Fibroblast of mammary gland (primary cell): Measurements from ENCODE around the gene GALNT12.

ENCODE experiments used
- DNase-seq: peaks from one replicate; pipeline ENCODE4 v3.0.0-alpha.2; 2010; ENCODE audit warnings: low read depth
- H3K4me3 ChIP-seq: 2 replicates; pipeline ENCODE4 v1.5.1; 2011; ENCODE audit warnings: low read depth, mild to moderate bottlenecking, low read length, moderate library complexity; ENCODE audit not compliant: control insufficient read depth
- TF ChIP-seq, protein P1 (sequence below): conservative IDR thresholded peaks from 2 replicates; pipeline ENCODE4 v1.5.1; 2011; ENCODE audit warnings: low read depth, low read length, inconsistent platforms; ENCODE audit not compliant: control insufficient read depth, insufficient read depth

Gene GALNT12

GRCh38 chr9:98848450-98849149, 41.1 kb downstream of the GALNT12 start:
- no peak overlapping the region for H3K4me3 ChIP-seq
- DNase-seq, result peak; percentile 88
- TF ChIP-seq, protein P1, sequence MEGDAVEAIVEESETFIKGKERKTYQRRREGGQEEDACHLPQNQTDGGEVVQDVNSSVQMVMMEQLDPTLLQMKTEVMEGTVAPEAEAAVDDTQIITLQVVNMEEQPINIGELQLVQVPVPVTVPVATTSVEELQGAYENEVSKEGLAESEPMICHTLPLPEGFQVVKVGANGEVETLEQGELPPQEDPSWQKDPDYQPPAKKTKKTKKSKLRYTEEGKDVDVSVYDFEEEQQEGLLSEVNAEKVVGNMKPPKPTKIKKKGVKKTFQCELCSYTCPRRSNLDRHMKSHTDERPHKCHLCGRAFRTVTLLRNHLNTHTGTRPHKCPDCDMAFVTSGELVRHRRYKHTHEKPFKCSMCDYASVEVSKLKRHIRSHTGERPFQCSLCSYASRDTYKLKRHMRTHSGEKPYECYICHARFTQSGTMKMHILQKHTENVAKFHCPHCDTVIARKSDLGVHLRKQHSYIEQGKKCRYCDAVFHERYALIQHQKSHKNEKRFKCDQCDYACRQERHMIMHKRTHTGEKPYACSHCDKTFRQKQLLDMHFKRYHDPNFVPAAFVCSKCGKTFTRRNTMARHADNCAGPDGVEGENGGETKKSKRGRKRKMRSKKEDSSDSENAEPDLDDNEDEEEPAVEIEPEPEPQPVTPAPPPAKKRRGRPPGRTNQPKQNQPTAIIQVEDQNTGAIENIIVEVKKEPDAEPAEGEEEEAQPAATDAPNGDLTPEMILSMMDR, result peak; percentile 97

DNA sequence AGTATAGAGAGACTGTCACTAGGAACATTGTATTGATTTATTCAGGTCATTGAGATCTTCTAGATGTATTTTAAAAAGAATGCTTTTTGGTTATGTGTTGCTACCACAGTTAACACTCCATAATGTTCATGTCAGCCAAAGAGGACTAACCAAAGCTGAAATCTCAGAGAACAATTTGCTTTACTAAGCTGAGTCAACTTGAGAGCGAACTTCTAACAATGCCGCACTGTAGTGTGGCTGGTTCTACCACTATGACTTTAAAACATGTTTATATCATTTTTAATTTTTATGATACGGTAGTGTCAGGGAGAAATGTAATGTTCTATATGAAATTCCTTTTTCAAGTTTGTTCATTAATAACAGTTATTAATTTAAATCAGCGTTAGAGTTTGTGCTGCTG, 42.1 kb downstream of the GALNT12 start:
- H3K4me3 ChIP-seq, result no peak overlapping the region
- TF ChIP-seq, protein P1, result no peak
- DNase-seq, result no peak

- TF ChIP-seq, protein P1, result no peak
- DNase-seq, result no peak
- H3K4me3 ChIP-seq, result no peak overlapping the region
These were observed 43.6 kb downstream of the GALNT12 start for GRCh38 chr9:98850851-98851729.

DNA sequence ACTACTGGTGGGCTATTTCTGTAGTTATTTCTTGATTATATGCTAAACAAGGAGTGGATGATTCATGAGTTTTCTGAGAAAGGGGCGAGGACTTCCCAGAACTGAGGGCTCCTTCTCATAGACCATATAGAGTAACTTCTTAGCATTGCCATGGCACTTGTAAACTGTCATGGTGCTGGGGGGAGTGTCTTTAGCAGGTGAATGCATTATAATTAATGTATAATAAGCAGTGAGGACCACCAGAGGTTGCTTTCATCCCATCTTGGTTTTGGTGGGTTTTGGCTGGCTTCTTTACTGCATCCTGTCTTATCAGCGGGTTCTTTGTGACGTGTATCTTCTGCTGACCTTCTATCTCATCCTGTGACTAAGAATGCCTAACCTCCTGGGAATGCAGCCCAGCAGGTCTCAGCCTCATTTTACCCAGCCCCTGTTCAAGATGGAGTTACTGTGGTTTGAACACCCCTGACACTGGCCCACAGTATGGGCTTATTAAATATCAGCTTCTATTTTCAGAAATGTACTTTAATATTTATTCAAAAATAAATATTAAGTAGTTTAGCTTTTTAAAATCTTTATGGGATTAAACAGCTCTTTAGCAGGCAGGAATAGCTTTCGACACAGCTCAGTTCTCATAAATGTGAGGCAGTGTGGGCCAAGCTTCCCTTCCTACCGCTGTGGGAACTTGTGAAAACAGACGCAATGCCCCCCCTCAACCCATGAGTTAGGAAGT, 44.4 kb downstream of the GALNT12 start:
- no peak for DNase-seq
- TF ChIP-seq, protein P1, result no peak
- H3K4me3 ChIP-seq, result no peak overlapping the region

GRCh38 chr9:98852460-98852734, 44.9 kb downstream of the GALNT12 start:
- H3K4me3 ChIP-seq, result no peak overlapping the region
- TF ChIP-seq, protein P1, result no peak
- no peak for DNase-seq

DNA sequence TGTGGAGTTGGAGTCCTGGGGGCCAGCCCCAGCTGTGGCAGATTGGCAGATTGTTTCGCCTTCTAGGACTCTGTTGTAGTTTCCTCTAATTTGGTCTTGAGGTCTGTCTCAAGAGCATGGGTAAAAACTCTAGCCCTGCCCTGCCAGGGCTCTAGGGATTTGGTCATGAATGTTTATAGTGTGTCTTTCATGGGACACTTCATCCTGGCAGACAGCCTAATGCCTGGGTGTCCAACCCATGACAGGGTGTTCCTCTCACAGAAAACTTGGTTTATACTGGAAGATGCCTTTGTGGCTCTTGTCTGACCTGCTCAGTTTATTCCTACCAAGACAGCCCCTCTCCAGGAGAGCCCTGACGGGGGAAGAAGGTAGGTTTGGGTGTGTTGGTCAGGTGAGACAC, 45.5 kb downstream of the GALNT12 start:
- no peak overlapping the region for H3K4me3 ChIP-seq
- TF ChIP-seq, protein P1, result no peak
- DNase-seq, result no peak
